ENCODE data around the gene GBX2.

DNA sequence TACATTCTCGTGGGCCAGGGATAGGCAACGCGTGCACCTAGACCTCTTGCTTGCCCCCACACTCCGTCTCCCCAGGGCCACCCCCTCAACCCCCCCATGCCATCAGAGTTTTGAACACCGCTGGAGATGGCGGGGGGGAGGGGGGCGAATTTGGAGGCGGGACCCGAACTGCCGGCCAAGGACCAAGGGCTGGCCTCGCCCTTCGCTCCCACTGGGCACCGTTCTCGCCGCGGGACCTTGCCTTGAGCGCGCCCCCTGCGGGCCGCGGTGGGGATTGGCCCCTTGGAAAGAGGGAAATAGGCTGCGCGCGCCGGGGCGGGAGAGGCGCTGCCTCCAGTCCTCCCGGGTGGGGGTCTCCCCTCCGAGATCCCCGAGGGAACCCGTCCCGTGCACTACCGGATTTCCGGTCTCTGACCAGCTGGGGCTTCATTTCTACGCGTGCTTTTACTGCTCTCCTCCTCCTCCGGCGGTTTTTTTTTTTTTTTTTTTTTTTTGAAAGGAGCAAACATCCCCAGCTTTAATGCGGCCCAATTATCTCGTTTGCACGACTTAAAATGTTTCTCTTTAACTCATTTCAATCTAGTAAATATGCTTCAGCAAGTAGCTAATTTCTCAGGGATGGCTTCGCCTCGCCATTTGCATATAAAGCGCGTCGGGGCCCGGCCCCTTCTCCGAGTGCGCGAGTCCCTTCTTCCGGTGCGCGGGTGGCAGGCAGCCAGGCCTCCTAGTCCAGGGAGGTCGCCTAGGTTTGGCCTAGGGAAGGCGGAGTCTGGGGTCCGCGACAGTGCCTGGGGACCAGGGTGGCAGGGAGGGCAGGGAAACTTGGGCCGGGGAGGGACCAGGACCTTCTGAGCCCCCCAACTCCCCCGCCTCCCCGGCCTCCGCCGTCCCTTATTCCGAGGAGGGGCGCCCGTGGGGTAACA is 10.0 kb upstream of the GBX2 start:
- peak; percentile 60 to 81 (median 73) for TF ChIP-seq CTCF (IDR thresholded peaks at IDR 0.05)
- TF ChIP-seq POLR2A (IDR thresholded peaks at IDR 0.05) = no peak

All from testis (tissue), 2 donors.